ENCODE measurements around the gene IPO13.

IPO13 gene

DNA sequence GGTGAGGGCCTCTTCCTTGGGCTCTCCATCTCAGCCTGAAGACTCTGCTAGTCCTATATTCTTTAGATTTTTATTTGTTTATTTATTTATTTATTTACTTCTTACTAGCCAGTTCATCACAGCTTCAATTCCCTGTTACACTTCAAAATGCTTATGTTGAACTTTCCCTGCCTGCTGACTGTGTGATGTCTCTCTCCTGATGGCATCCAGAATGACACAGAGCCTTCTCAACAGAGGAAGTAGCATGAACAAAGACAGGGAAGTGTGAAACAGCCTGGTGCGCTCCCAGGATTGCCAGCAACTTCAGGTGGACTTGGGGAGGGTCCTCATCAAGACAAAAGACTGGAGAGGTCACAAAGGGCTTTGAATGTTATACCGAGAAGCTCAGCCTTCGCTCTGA, 4.3 kb upstream of the IPO13 start:
- H3K36me3 ChIP-seq (ENCODE audit: control insufficient read depth, insufficient read depth, low read length) = no peaks in the 10 kb centered on the region
- no peak overlapping the region for H3K4me3 ChIP-seq (ENCODE audit: low read depth, low read length)
- H3K9me3 ChIP-seq (ENCODE audit: control insufficient read depth, insufficient read depth, low read depth, low read length) = no peaks in the 10 kb centered on the region
- H3K4me1 ChIP-seq (ENCODE audit: control insufficient read depth, insufficient read depth, low read length) = peaks cover 11% of the 10 kb centered on the region
- peaks cover 6% of the 10 kb centered on the region; the same call in 1 of the 2 replicates for H3K27me3 ChIP-seq (ENCODE audit: control insufficient read depth, insufficient read depth, low read length)
- H3K9ac ChIP-seq (ENCODE audit: low read length) = no peak overlapping the region
- H3K27ac ChIP-seq (ENCODE audit: low read depth, low read length) = no peak overlapping the region

DNA sequence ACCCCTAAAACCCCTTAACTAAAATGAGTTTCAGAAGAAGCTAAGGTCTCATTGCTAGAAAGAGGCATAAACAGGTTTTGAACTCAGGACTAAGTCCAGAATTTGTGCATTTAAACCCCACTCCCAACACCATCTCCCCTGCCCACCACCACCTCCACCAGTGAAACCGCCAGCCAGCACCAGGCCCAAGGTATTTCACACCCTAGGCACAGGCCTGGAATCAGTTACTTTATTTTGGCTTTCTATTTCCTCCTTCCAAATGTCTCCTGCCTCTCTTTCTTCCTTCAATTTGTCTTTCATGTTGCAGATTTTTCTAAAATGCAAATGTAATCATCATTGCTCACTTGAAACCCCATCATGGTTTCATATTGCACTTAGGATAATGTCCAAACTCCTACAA, 1.9 kb upstream of the IPO13 start:
- 0 out of 2 replicates have a peak, but pooled peaks cover 2% of the 10 kb centered on the region for H3K27me3 ChIP-seq (ENCODE audit: control insufficient read depth, insufficient read depth, low read length)
- peaks cover 4% of the 10 kb centered on the region; the same call in 1 of the 2 replicates for H3K36me3 ChIP-seq (ENCODE audit: control insufficient read depth, insufficient read depth, low read length)
- no peak overlapping the region for H3K27ac ChIP-seq (ENCODE audit: low read depth, low read length)
- peaks cover 9% of the 10 kb centered on the region for H3K4me1 ChIP-seq (ENCODE audit: control insufficient read depth, insufficient read depth, low read length)
- H3K9ac ChIP-seq (ENCODE audit: low read length) = no peak overlapping the region
- no peaks in the 10 kb centered on the region for H3K9me3 ChIP-seq (ENCODE audit: control insufficient read depth, insufficient read depth, low read depth, low read length)
- no peak overlapping the region for H3K4me3 ChIP-seq (ENCODE audit: low read depth, low read length)

DNA sequence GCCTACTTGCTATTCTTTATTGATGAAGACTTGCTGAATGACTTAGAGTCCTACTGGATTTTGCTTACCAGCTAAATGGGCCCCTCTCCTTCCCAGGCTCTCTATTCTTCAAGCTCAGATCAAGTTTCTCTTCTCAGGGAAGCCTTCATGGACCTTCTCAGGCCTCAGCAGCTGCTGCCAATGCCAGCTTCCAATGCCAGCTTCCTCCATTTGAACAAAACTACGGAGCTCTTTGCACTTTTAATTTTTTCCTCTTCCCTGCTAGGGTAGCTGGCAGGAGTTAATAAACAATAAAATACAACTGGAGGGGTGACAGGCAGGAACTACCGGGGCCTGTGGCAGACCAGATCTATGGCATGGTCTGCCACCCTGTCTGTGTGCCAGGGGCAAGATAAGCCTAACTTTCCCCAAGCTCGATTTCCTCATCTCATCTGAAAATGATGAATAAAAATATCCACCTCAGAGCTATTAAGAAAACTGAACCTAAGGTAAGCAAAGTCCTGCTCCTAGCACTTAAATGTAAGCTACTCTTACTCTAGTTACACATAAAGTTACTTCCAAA, 995 bp upstream of the IPO13 start:
- Histone ChIP-seq H3K36me3 (ENCODE audit: control insufficient read depth, insufficient read depth, low read length) (peaks cover 12% of the 10 kb centered on the region; the same call in 1 of the 2 replicates), H3K27ac (ENCODE audit: low read depth, low read length) (no peak overlapping the region), H3K9ac (ENCODE audit: low read length) (peak overlapping the region; percentile 99)

DNA sequence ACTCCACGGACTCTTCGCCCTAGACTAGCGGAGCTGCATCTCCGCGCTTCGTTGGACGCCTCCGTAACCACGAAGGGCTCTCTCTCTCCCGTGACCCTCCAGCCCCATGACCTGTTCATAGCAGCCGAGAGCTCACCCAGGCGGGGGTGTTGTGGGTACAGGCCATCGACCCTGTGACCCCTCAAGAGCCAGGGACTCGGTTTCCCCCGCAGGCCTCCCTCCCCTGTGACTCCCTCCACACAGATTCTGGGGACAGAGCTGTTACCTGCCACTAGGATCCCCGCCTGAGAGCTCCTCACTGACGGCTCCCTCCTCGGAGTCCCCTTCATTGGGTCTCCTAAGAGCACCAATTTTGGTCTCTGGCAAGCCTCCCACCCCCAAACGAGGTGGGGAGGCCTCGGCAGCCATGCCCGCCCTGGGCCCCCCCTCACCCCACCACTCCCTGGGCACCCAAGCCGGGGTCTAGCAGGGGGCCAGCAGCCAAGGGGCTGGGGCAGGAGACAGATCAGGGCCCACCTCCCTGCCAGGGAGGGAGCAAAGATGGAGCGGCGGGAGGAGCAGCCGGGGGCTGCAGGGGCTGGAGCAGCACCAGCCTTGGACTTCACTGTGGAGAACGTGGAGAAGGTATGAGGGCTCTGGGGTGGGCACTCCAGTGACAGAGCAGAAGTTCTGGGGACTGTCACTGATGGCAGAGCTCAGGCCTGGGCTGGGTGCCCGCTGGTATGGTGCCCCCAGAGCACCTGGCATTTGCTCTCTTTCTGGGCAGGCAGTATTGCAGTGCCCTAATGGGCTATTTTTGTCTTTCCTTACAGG, 517 bp downstream of the IPO13 start:
- Histone ChIP-seq H3K4me3 (ENCODE audit: low read depth, low read length) (peak overlapping the region; percentile 87), H3K9me3 (ENCODE audit: control insufficient read depth, insufficient read depth, low read depth, low read length) (no peaks in the 10 kb centered on the region), H3K36me3 (ENCODE audit: control insufficient read depth, insufficient read depth, low read length) (peaks cover 12% of the 10 kb centered on the region; the same call in 1 of the 2 replicates), H3K27me3 (ENCODE audit: control insufficient read depth, insufficient read depth, low read length) (0 out of 2 replicates have a peak, but pooled peaks cover 2% of the 10 kb centered on the region), H3K27ac (ENCODE audit: low read depth, low read length) (peak overlapping the region; percentile 100; the same call in 1 of the 2 replicates), H3K9ac (ENCODE audit: low read length) (peak overlapping the region; percentile 99), H3K4me1 (ENCODE audit: control insufficient read depth, insufficient read depth, low read length) (peaks cover 9% of the 10 kb centered on the region)

More for the DNA sequence above, 995 bp upstream of the IPO13 start:
- no peaks in the 10 kb centered on the region for H3K9me3 ChIP-seq (ENCODE audit: control insufficient read depth, insufficient read depth, low read depth, low read length)
- peaks cover 9% of the 10 kb centered on the region for H3K4me1 ChIP-seq (ENCODE audit: control insufficient read depth, insufficient read depth, low read length)
- H3K27me3 ChIP-seq (ENCODE audit: control insufficient read depth, insufficient read depth, low read length) = 0 out of 2 replicates have a peak, but pooled peaks cover 2% of the 10 kb centered on the region
- H3K4me3 ChIP-seq (ENCODE audit: low read depth, low read length) = peak overlapping the region; percentile 87

DNA sequence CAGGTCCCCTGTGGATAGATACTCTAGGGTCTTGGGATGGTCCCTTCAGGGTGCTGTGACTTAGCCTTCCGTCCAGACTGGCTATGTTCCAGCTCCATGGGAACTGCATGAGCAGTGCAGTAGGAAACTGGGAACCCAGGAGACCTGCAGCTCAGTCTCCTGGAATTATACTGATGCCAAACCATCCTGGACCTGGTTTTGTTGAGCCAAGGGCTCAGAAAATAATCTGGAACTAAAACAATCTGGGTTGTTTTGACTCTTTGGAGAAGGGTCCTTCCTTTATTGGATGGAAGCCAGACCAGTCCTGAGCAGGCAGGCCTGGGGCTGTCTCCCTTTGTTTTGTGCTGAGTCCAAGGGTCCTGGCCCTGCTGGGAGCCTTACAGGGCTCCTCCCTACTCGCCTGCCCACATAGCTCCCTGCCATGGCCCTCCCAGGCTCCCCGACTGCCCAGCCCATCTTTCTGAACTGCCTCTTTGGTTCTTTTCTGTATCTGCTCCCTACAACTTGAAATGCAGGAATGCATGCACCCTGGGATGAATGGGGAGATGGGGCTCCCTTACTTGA, 1.2 kb downstream of the IPO13 start:
- no peaks in the 10 kb centered on the region for H3K9me3 ChIP-seq (ENCODE audit: control insufficient read depth, insufficient read depth, low read depth, low read length)
- H3K9ac ChIP-seq (ENCODE audit: low read length) = no peak overlapping the region
- H3K27me3 ChIP-seq (ENCODE audit: control insufficient read depth, insufficient read depth, low read length) = no peaks in the 10 kb centered on the region
- H3K4me1 ChIP-seq (ENCODE audit: control insufficient read depth, insufficient read depth, low read length) = peaks cover 9% of the 10 kb centered on the region
- H3K4me3 ChIP-seq (ENCODE audit: low read depth, low read length) = peak overlapping the region; percentile 87
- H3K27ac ChIP-seq (ENCODE audit: low read depth, low read length) = no peak overlapping the region
- peaks cover 12% of the 10 kb centered on the region; the same call in 1 of the 2 replicates for H3K36me3 ChIP-seq (ENCODE audit: control insufficient read depth, insufficient read depth, low read length)

DNA sequence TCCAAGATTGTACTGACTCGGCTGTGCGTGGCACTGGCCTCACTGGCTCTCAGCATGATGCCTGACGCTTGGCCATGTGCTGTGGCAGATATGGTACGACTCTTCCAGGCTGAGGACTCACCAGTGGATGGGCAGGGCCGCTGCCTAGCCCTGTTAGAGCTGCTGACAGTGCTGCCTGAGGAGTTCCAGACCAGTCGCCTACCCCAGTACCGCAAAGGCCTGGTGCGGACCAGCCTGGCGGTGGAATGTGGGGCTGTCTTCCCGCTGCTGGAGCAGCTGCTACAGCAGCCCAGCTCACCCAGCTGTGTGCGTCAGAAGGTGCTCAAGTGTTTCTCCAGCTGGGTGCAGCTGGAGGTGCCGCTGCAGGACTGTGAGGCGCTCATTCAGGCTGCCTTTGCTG, 2.9 kb downstream of the IPO13 start:
- H3K9ac ChIP-seq (ENCODE audit: low read length) = no peak overlapping the region
- H3K27ac ChIP-seq (ENCODE audit: low read depth, low read length) = no peak overlapping the region
- no peak overlapping the region for H3K4me3 ChIP-seq (ENCODE audit: low read depth, low read length)
- H3K9me3 ChIP-seq (ENCODE audit: control insufficient read depth, insufficient read depth, low read depth, low read length) = no peaks in the 10 kb centered on the region
- H3K36me3 ChIP-seq (ENCODE audit: control insufficient read depth, insufficient read depth, low read length) = peaks cover 12% of the 10 kb centered on the region; the same call in 1 of the 2 replicates
- no peaks in the 10 kb centered on the region for H3K27me3 ChIP-seq (ENCODE audit: control insufficient read depth, insufficient read depth, low read length)
- H3K4me1 ChIP-seq (ENCODE audit: control insufficient read depth, insufficient read depth, low read length) = peaks cover 9% of the 10 kb centered on the region

DNA sequence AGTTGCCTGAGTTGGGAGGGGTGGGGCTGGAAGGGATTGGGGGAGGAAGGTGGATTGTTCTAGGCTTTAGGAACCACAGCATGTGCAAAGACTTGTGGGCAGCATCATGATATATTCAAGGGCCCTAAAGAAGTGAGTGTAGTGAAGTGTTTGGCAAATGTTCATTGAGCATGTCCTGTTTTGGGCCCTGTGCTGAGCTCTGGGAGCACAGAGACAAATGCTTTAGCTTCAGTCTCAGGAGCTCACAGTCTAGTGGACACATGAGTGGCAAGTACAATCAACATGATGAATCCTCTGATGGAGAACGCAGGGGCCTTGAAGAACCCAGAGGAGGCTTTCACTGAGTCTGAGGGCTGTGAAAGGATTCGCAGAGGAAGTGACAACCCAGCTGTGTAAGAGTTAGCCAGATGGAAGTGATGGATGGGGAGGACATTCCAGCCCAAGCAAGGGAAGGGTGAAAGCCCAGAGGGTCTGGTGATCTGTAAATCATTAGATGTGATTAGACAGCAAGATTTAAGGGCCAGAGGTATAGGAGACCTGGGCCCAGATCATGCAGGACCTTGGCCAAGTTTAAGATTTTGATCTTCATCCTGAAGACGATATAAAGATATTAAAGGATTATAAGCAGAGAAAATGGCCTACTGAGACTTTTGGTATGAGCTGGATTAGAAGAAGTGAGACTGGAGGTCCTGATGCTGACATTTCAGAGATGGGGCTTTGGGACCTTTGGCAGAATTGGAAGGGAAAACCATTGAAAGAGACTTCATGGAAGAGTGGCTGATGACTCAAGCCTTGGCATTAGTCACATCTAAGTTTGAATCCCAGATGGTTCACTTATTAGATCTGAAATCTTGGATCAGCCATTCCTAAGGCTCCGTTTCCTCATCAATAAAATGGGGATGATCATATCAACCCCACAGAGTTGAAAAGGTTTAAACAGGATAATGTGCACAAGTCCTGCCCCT, 4.6 kb downstream of the IPO13 start:
- Histone ChIP-seq H3K27me3 (ENCODE audit: control insufficient read depth, insufficient read depth, low read length) (no peaks in the 10 kb centered on the region), H3K27ac (ENCODE audit: low read depth, low read length) (no peak overlapping the region), H3K9me3 (ENCODE audit: control insufficient read depth, insufficient read depth, low read depth, low read length) (no peaks in the 10 kb centered on the region), H3K4me1 (ENCODE audit: control insufficient read depth, insufficient read depth, low read length) (peaks cover 6% of the 10 kb centered on the region), H3K36me3 (ENCODE audit: control insufficient read depth, insufficient read depth, low read length) (peaks cover 12% of the 10 kb centered on the region; the same call in 1 of the 2 replicates), H3K4me3 (ENCODE audit: low read depth, low read length) (no peak overlapping the region), H3K9ac (ENCODE audit: low read length) (no peak overlapping the region)

DNA sequence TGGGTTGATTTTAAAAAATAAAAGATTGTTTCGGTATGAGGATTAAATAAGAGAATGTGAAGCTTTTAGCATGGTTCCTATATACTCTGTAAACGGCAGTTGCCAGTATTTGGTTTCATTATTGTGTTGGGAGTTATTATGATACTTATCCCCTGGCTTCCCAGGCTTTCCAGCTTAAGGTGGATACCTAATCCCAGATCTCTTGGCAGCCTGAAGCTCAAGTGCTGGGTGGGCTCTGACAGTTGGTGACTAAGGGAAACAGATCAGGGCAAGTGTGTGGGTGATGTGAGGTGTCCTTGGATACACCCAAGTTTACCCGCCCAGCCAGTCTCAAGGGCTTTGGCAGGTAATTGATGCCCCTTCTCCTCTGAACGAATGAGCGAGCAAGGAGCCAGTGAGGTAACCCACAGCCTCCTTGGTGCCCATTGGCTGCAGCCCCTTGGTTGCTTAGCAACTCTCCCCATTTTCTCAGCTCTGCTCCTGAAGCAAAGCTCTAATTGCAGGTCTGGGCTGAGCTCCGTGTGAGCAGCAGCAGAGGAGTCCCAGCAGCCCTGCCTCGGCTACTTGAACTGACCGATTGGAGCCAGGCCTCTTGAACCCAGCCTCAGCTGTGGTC, 6.1 kb downstream of the IPO13 start:
- Histone ChIP-seq H3K27ac (ENCODE audit: low read depth, low read length) (no peak overlapping the region), H3K4me3 (ENCODE audit: low read depth, low read length) (no peak overlapping the region), H3K9me3 (ENCODE audit: control insufficient read depth, insufficient read depth, low read depth, low read length) (no peaks in the 10 kb centered on the region), H3K27me3 (ENCODE audit: control insufficient read depth, insufficient read depth, low read length) (no peaks in the 10 kb centered on the region), H3K36me3 (ENCODE audit: control insufficient read depth, insufficient read depth, low read length) (peaks cover 26% of the 10 kb centered on the region), H3K9ac (ENCODE audit: low read length) (no peak overlapping the region), H3K4me1 (ENCODE audit: control insufficient read depth, insufficient read depth, low read length) (peaks cover 1% of the 10 kb centered on the region)

DNA sequence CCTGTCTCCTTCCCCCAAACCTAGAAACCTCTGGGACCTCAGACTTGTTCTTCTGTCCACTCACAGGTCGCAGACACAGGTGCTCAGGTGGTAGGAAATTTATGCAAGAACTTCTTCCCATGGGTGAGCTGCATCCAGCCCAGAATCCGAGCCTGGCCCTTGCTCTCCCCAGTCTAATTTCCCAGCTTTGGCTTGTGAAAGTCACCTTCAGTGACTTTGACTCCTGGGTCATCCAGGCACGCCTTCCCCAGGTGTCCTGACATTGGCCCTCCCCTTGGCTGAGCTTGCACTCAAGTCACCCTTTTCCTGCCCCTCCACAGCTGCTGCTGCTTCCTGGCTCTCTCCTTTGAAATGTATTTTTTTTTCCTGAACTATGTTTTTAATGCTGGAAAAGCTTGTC, 6.6 kb downstream of the IPO13 start:
- no peak overlapping the region for H3K4me3 ChIP-seq (ENCODE audit: low read depth, low read length)
- no peak overlapping the region for H3K27ac ChIP-seq (ENCODE audit: low read depth, low read length)
- H3K27me3 ChIP-seq (ENCODE audit: control insufficient read depth, insufficient read depth, low read length) = no peaks in the 10 kb centered on the region
- H3K36me3 ChIP-seq (ENCODE audit: control insufficient read depth, insufficient read depth, low read length) = peaks cover 30% of the 10 kb centered on the region
- no peaks in the 10 kb centered on the region for H3K9me3 ChIP-seq (ENCODE audit: control insufficient read depth, insufficient read depth, low read depth, low read length)
- H3K9ac ChIP-seq (ENCODE audit: low read length) = no peak overlapping the region
- no peaks in the 10 kb centered on the region for H3K4me1 ChIP-seq (ENCODE audit: control insufficient read depth, insufficient read depth, low read length)

DNA sequence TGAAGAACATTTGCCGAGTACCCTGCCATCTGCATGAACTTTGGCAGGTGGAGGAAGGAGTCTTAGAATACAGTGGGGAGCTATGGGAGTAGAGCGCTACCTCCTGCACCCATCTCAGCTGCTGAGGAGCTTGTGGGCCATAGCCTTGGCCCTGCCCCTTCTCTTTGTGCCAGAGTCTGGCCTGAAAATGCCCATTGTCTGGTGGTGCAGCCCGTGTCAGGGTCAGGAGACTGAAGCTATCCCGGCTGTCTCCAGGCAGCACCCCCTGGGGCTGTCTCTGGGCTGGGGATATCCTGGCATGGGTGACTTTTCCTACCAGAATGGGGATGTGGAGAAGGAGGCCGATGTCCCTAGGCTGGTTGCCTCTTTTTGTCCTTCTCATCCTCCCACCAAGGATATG, 7.3 kb downstream of the IPO13 start:
- Histone ChIP-seq H3K4me3 (ENCODE audit: low read depth, low read length) (no peak overlapping the region), H3K4me1 (ENCODE audit: control insufficient read depth, insufficient read depth, low read length) (no peaks in the 10 kb centered on the region), H3K27ac (ENCODE audit: low read depth, low read length) (no peak overlapping the region), H3K27me3 (ENCODE audit: control insufficient read depth, insufficient read depth, low read length) (no peaks in the 10 kb centered on the region), H3K36me3 (ENCODE audit: control insufficient read depth, insufficient read depth, low read length) (peaks cover 37% of the 10 kb centered on the region), H3K9me3 (ENCODE audit: control insufficient read depth, insufficient read depth, low read depth, low read length) (no peaks in the 10 kb centered on the region), H3K9ac (ENCODE audit: low read length) (no peak overlapping the region)
